Progenitor cell of endocrine pancreas (in vitro differentiated cells): ENCODE measurements around the gene NSUN2. TPM values are rescaled to one million over a fixed set of nuclear protein-coding genes. Genes with fewer than 3 reads are reported as not detected.

ENCODE experiments used
- DNase-seq: peaks from one replicate; pipeline ENCODE4 v3.0.0; 2021; ENCODE audit warnings: low spot score; ENCODE audit not compliant: unreplicated experiment
- H3K27ac Mint-ChIP-seq: 2 replicates; pipeline ENCODE4 v1.8.0; 2021; ENCODE audit warnings: mild to moderate bottlenecking, moderate library complexity, mixed read lengths
- H3K27me3 Mint-ChIP-seq: 2 replicates; pipeline ENCODE4 v1.8.0; 2021; ENCODE audit warnings: mixed read lengths
- H3K36me3 Mint-ChIP-seq: 2 replicates; pipeline ENCODE4 v1.8.0; 2022; ENCODE audit warnings: mixed read lengths; ENCODE audit not compliant: insufficient read depth
- H3K4me1 Mint-ChIP-seq: 2 replicates; pipeline ENCODE4 v1.8.0; 2021; ENCODE audit warnings: low read depth, mixed read lengths
- H3K4me3 Mint-ChIP-seq: 2 replicates; pipeline ENCODE4 v1.8.0; 2021; ENCODE audit warnings: low read depth, mild to moderate bottlenecking, moderate library complexity, mixed read lengths
- H3K9me3 Mint-ChIP-seq: 2 replicates; pipeline ENCODE4 v1.8.0; 2021; ENCODE audit warnings: low read depth, mixed read lengths
- CTCF ChIP-seq: fragments of 200-600 bp; sonication (generic); IDR thresholded peaks from one replicate; pipeline ENCODE4 v1.5.0; 2021; ENCODE audit warnings: antibody characterized with exemption, mild to moderate bottlenecking; ENCODE audit not compliant: unreplicated experiment
- total RNA-seq: library from RNA; stranded (reverse); gene quantifications from 2 replicates; pipeline ENCODE4 v1.2.1, GENCODE V29; 2021

The NSUN2 gene
- total RNA-seq, 1 donor from 2014 or later: 61.3 TPM

DNA sequence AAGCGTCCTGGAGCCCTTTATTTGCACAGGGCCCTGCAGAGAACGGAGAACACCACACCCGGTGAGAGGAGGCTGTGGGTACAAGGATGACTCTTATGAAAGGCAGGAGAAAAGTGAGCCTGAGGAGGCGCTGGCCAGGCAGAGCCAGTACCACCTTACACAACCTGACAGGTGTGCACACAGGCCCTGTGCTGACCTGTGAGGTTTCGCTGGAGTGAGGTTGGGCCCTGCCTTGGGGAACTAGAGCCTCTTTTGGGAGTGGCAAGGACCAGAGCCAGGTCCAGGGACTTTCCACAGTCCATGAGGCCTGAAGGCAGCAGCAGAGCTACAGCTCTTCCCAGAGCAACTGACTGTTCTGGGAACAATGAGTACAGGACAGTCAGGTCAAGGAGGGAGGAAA, 3.4 kb upstream of the NSUN2 start:
- Mint-ChIP-seq H3K4me3 (no peak overlapping the region), H3K4me1 (peaks cover 10% of the 10 kb centered on the region), H3K9me3 (no peaks in the 10 kb centered on the region), H3K27me3 (no peaks in the 10 kb centered on the region), H3K36me3 (no peaks in the 10 kb centered on the region), H3K27ac (no peak overlapping the region)
- TF ChIP-seq CTCF: no peak
- DNase-seq: no peak

DNA sequence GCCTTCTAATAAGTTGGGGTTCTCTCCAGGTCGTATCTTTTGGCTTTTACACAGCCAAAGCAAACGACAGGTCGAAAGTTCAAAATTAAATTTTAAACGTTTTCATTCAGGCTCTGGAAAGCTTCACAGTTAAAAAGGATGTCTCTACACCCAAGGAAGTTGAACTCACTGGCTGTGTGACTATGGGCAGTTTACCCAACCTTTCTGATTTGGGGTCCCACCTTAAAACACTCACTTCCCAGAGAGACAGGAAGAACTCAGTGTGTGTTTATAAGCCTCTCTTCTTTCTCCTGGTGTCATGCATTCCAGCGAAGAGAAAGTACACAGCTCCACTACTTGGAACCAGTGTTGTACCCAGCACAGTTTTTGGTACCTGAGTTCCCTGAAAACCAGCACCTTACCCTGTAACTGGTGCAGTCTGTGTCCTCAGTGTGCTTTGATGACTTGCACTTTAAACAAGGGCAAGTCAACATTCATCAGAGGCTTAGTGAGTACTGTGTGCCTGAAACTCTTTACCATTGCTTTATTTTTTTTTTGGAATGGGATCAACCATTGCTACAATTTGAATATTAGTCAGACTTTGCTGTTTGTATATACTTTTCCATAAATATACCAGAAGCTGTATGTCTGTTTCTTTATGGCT, 2.1 kb upstream of the NSUN2 start:
- H3K27ac Mint-ChIP-seq: no peak overlapping the region
- peaks cover 3% of the 10 kb centered on the region for H3K36me3 Mint-ChIP-seq
- no peak for DNase-seq
- no peak for TF ChIP-seq CTCF
- H3K4me3 Mint-ChIP-seq: peak overlapping the region; percentile 59
- no peaks in the 10 kb centered on the region for H3K9me3 Mint-ChIP-seq
- H3K27me3 Mint-ChIP-seq: no peaks in the 10 kb centered on the region
- H3K4me1 Mint-ChIP-seq: peaks cover 13% of the 10 kb centered on the region

DNA sequence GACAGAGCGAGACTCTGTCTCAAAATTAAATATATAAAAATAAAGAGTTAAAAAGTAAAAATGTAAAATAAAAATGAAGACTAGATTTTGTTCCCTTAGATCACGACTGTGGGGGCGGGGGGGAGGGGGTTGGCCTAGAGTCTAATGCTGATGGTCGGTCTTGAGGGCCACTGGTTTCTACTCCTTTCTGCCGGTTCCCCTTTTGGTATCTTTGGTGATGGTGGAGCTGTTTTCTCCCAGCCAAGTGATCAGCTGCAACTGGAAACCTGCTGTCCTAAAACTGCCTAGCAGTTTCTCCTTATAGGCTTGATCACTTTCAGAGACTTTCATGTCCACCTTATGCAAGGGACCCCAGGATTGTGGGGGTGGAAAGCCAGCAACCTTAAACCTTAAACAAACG, 1.5 kb upstream of the NSUN2 start:
- H3K27me3 Mint-ChIP-seq: no peaks in the 10 kb centered on the region
- TF ChIP-seq CTCF: no peak
- H3K4me3 Mint-ChIP-seq: peak overlapping the region; percentile 92
- peak overlapping the region; percentile 93 for H3K27ac Mint-ChIP-seq
- peaks cover 13% of the 10 kb centered on the region for H3K4me1 Mint-ChIP-seq
- H3K9me3 Mint-ChIP-seq: no peaks in the 10 kb centered on the region
- no peak for DNase-seq
- H3K36me3 Mint-ChIP-seq: peaks cover 7% of the 10 kb centered on the region

- peak overlapping the region; percentile 93 for H3K27ac Mint-ChIP-seq
- H3K36me3 Mint-ChIP-seq: peaks cover 8% of the 10 kb centered on the region
- peak overlapping the region; percentile 92 for H3K4me3 Mint-ChIP-seq
- no peaks in the 10 kb centered on the region for H3K27me3 Mint-ChIP-seq
- TF ChIP-seq CTCF: no peak
- H3K4me1 Mint-ChIP-seq: peaks cover 13% of the 10 kb centered on the region
- no peaks in the 10 kb centered on the region for H3K9me3 Mint-ChIP-seq
- peak; percentile 39 for DNase-seq
Observed at GRCh38 chr5:6633469-6634245, 813 bp upstream of the NSUN2 start.

GRCh38 chr5:6632324-6632887, 438 bp downstream of the NSUN2 start:
- no peaks in the 10 kb centered on the region for H3K27me3 Mint-ChIP-seq
- no peak for DNase-seq
- TF ChIP-seq CTCF: no peak
- H3K27ac Mint-ChIP-seq: peak overlapping the region; percentile 92
- no peaks in the 10 kb centered on the region for H3K9me3 Mint-ChIP-seq
- peak overlapping the region; percentile 92 for H3K4me3 Mint-ChIP-seq
- peaks cover 13% of the 10 kb centered on the region for H3K4me1 Mint-ChIP-seq
- H3K36me3 Mint-ChIP-seq: peaks cover 9% of the 10 kb centered on the region
